Measurements from ENCODE around the gene SAXO2. TPM values are rescaled to one million over a fixed set of nuclear protein-coding genes. Genes with fewer than 3 reads are reported as not detected.
"Not testable (repeated sequence)": the region's sequence is repeated elsewhere in the genome, so short reads cannot be mapped to it uniquely, and the experiment has no call there.

The SAXO2 gene
- total RNA-seq, 1 donor from 2014 or later: 0.52 TPM

DNA sequence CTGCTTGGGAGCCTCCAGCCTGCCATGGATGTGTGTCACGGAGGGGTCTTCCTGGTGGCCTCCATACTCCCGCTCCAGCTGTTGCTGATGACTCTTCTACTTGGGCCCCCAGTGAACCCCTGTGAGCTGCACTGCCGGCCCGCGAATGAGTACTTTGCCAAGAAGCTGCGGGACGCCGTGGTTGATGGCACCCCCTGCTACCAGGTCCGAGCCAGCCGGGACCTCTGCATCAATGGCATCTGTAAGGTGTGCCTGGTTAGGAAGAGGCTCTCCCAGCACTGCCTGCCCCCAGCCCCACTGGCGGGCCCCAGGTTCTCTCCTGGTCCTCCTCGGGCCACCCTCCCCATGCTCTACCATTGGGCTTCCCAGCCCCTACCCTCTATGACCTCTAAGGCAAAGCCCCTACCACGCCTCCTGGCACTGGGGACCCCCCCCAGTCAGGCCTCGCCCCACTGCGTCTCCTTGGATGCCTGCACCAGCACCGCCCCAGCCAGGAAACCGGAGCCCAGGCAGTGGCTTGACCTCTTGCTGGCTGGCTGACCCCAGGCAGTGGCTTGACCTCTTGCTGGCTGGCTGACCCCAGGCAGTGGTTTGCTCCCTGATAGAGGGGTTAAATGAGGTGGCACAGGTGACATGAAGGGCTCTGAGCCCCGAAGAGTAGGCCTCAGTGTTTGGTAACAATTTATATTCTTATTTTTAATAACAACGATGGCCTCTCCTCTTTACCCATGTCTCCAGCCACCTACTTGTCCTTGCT is 57.1 kb downstream of the SAXO2 start:
- H3K27ac ChIP-seq (ENCODE audit: low read depth, low read length); H3K27me3 ChIP-seq (ENCODE audit: control insufficient read depth in 3 of 3, insufficient read depth in 3 of 3, low read length in 3 of 3); H3K4me3 ChIP-seq (ENCODE audit: low read length in 3 of 3); H3K9me3 ChIP-seq (ENCODE audit: control insufficient read depth in 3 of 3, low read length in 3 of 3); H3K9ac ChIP-seq (ENCODE audit: low read depth in 1 of 3, low read length in 3 of 3); H3K4me1 ChIP-seq (ENCODE audit: control insufficient read depth in 3 of 3, insufficient read depth in 3 of 3, low read length in 3 of 3); H3K36me3 ChIP-seq (ENCODE audit: control insufficient read depth in 3 of 3, insufficient read depth in 3 of 3, low read length in 3 of 3): not testable (repeated sequence)

DNA sequence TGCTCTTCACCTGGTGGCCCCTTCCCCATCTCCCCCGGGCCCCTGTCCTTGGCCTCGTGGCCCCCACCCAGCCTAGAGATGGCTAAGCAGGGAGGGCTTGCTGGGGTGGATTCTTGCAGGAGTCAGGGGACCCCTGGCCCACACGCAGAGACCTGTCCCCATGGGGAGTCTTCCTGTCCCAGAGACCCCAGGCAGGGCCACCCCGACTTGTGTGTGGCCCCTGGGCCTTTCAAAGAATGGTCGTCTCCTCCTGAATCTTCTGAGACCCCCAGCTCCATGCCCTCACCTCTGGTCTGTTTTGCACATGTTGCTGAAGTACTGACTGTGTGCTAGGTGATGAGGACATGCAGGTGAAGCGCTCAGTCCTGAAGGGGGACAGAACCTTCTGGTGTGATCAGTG is 58.2 kb downstream of the SAXO2 start:
- not testable (repeated sequence) for H3K9ac ChIP-seq (ENCODE audit: low read depth in 1 of 3, low read length in 3 of 3); H3K9me3 ChIP-seq (ENCODE audit: control insufficient read depth in 3 of 3, low read length in 3 of 3); H3K27ac ChIP-seq (ENCODE audit: low read depth, low read length); H3K4me1 ChIP-seq (ENCODE audit: control insufficient read depth in 3 of 3, insufficient read depth in 3 of 3, low read length in 3 of 3); H3K4me3 ChIP-seq (ENCODE audit: low read length in 3 of 3); H3K36me3 ChIP-seq (ENCODE audit: control insufficient read depth in 3 of 3, insufficient read depth in 3 of 3, low read length in 3 of 3); H3K27me3 ChIP-seq (ENCODE audit: control insufficient read depth in 3 of 3, insufficient read depth in 3 of 3, low read length in 3 of 3)

DNA sequence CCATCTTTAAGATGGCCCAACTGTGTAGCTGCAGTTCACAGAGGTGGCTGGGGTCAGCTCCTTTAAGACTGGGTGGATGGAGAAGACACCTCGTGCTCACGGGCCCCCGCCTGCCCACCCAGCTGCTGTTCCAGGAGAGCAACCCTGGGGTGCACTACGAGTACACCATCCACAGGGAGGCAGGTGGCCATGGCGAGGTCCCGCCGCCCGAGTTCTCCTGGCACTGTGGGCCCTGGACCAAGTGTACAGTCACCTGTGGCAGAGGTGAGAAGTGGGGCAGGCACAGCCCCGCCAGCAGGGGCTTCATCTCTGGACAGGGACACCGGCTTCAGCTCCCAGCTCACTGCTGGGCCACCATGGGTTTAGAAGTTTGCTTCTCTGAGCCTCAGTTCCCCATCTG is 59.9 kb downstream of the SAXO2 start:
- not testable (repeated sequence) for H3K27me3 ChIP-seq (ENCODE audit: control insufficient read depth in 3 of 3, insufficient read depth in 3 of 3, low read length in 3 of 3); H3K9me3 ChIP-seq (ENCODE audit: control insufficient read depth in 3 of 3, low read length in 3 of 3); H3K36me3 ChIP-seq (ENCODE audit: control insufficient read depth in 3 of 3, insufficient read depth in 3 of 3, low read length in 3 of 3); H3K9ac ChIP-seq (ENCODE audit: low read depth in 1 of 3, low read length in 3 of 3); H3K4me3 ChIP-seq (ENCODE audit: low read length in 3 of 3); H3K4me1 ChIP-seq (ENCODE audit: control insufficient read depth in 3 of 3, insufficient read depth in 3 of 3, low read length in 3 of 3); H3K27ac ChIP-seq (ENCODE audit: low read depth, low read length)

- not testable (repeated sequence) for H3K9me3 ChIP-seq (ENCODE audit: control insufficient read depth in 3 of 3, low read length in 3 of 3); H3K27ac ChIP-seq (ENCODE audit: low read depth, low read length); H3K9ac ChIP-seq (ENCODE audit: low read depth in 1 of 3, low read length in 3 of 3); H3K4me1 ChIP-seq (ENCODE audit: control insufficient read depth in 3 of 3, insufficient read depth in 3 of 3, low read length in 3 of 3); H3K27me3 ChIP-seq (ENCODE audit: control insufficient read depth in 3 of 3, insufficient read depth in 3 of 3, low read length in 3 of 3); H3K4me3 ChIP-seq (ENCODE audit: low read length in 3 of 3); H3K36me3 ChIP-seq (ENCODE audit: control insufficient read depth in 3 of 3, insufficient read depth in 3 of 3, low read length in 3 of 3)
These were observed 62.2 kb downstream of the SAXO2 start for GRCh38 chr15:82324831-82325230.

DNA sequence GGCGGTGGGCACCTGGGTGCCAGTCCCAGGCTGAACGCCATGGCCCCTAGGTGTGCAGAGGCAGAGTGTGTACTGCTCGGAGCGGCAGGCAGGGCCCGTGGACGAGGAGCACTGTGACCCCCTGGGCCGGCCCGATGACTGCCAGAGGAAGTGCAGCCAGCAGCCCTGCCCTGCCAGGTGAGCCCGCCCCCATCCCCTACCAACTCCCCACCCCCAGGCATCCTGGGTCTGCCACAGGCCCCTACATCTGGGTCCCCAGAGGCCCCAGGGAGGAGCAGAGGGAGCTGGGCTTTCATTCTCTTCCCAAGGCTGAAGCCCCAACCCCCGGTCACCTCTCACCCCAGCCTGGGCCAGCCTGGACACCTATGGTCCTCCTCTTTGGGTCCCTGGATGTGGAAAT is 63.0 kb downstream of the SAXO2 start:
- H3K27ac ChIP-seq (ENCODE audit: low read depth, low read length); H3K9me3 ChIP-seq (ENCODE audit: control insufficient read depth in 3 of 3, low read length in 3 of 3); H3K9ac ChIP-seq (ENCODE audit: low read depth in 1 of 3, low read length in 3 of 3); H3K36me3 ChIP-seq (ENCODE audit: control insufficient read depth in 3 of 3, insufficient read depth in 3 of 3, low read length in 3 of 3); H3K4me1 ChIP-seq (ENCODE audit: control insufficient read depth in 3 of 3, insufficient read depth in 3 of 3, low read length in 3 of 3); H3K27me3 ChIP-seq (ENCODE audit: control insufficient read depth in 3 of 3, insufficient read depth in 3 of 3, low read length in 3 of 3); H3K4me3 ChIP-seq (ENCODE audit: low read length in 3 of 3): not testable (repeated sequence)

DNA sequence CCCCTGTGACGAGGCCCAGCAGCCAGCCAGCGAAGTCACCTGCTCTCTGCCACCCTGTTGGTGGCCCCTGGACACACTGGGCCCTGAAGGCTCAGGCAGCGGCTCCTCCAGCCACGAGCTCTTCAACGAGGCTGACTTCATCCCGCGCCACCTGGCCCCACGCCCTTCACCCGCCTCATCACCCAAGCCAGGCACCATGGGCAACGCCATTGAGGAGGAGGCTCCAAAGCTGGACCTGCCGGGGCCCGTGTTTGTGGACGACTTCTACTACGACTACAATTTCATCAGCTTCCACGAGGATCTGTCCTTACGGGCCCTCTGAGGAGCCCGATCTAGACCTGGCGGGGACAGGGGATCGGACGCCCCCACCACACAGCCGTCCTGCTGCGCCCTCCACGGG is 64.3 kb downstream of the SAXO2 start:
- not testable (repeated sequence) for H3K4me1 ChIP-seq (ENCODE audit: control insufficient read depth in 3 of 3, insufficient read depth in 3 of 3, low read length in 3 of 3); H3K27ac ChIP-seq (ENCODE audit: low read depth, low read length); H3K27me3 ChIP-seq (ENCODE audit: control insufficient read depth in 3 of 3, insufficient read depth in 3 of 3, low read length in 3 of 3); H3K4me3 ChIP-seq (ENCODE audit: low read length in 3 of 3); H3K9ac ChIP-seq (ENCODE audit: low read depth in 1 of 3, low read length in 3 of 3); H3K36me3 ChIP-seq (ENCODE audit: control insufficient read depth in 3 of 3, insufficient read depth in 3 of 3, low read length in 3 of 3); H3K9me3 ChIP-seq (ENCODE audit: control insufficient read depth in 3 of 3, low read length in 3 of 3)

- not testable (repeated sequence) for H3K9ac ChIP-seq (ENCODE audit: low read depth in 1 of 3, low read length in 3 of 3); H3K9me3 ChIP-seq (ENCODE audit: control insufficient read depth in 3 of 3, low read length in 3 of 3); H3K4me1 ChIP-seq (ENCODE audit: control insufficient read depth in 3 of 3, insufficient read depth in 3 of 3, low read length in 3 of 3); H3K36me3 ChIP-seq (ENCODE audit: control insufficient read depth in 3 of 3, insufficient read depth in 3 of 3, low read length in 3 of 3); H3K27ac ChIP-seq (ENCODE audit: low read depth, low read length); H3K27me3 ChIP-seq (ENCODE audit: control insufficient read depth in 3 of 3, insufficient read depth in 3 of 3, low read length in 3 of 3); H3K4me3 ChIP-seq (ENCODE audit: low read length in 3 of 3)
These were observed 64.8 kb downstream of the SAXO2 start for GRCh38 chr15:82327372-82327771.

DNA sequence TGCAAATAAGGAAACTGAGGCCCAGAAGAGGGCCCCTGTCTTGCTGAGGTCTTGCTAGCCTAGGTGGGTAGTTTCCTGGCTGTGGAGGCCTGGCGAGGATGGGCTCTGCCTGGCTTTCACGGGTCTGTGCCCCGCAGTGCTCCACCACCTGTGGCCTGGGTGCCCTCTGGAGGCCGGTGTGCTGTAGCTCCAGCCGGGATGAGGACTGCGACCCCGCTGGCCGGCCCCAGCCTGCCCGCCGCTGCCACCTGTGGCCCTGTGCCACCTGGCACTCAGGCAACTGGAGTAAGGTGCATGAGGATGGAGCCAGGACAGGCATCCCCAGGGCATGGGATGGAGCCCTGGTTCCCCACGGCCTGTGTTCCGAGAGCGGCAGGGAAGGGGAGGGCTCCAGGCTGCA is 66.4 kb downstream of the SAXO2 start:
- not testable (repeated sequence) for H3K4me3 ChIP-seq (ENCODE audit: low read length in 3 of 3); H3K27ac ChIP-seq (ENCODE audit: low read depth, low read length); H3K9me3 ChIP-seq (ENCODE audit: control insufficient read depth in 3 of 3, low read length in 3 of 3); H3K36me3 ChIP-seq (ENCODE audit: control insufficient read depth in 3 of 3, insufficient read depth in 3 of 3, low read length in 3 of 3); H3K9ac ChIP-seq (ENCODE audit: low read depth in 1 of 3, low read length in 3 of 3); H3K27me3 ChIP-seq (ENCODE audit: control insufficient read depth in 3 of 3, insufficient read depth in 3 of 3, low read length in 3 of 3); H3K4me1 ChIP-seq (ENCODE audit: control insufficient read depth in 3 of 3, insufficient read depth in 3 of 3, low read length in 3 of 3)

GRCh38 chr15:82330921-82331320 is 68.3 kb downstream of the SAXO2 start:
- not testable (repeated sequence) for H3K9ac ChIP-seq (ENCODE audit: low read depth in 1 of 3, low read length in 3 of 3); H3K4me3 ChIP-seq (ENCODE audit: low read length in 3 of 3); H3K36me3 ChIP-seq (ENCODE audit: control insufficient read depth in 3 of 3, insufficient read depth in 3 of 3, low read length in 3 of 3); H3K27me3 ChIP-seq (ENCODE audit: control insufficient read depth in 3 of 3, insufficient read depth in 3 of 3, low read length in 3 of 3); H3K27ac ChIP-seq (ENCODE audit: low read depth, low read length); H3K9me3 ChIP-seq (ENCODE audit: control insufficient read depth in 3 of 3, low read length in 3 of 3); H3K4me1 ChIP-seq (ENCODE audit: control insufficient read depth in 3 of 3, insufficient read depth in 3 of 3, low read length in 3 of 3)

- not testable (repeated sequence) for H3K27me3 ChIP-seq (ENCODE audit: control insufficient read depth in 3 of 3, insufficient read depth in 3 of 3, low read length in 3 of 3); H3K36me3 ChIP-seq (ENCODE audit: control insufficient read depth in 3 of 3, insufficient read depth in 3 of 3, low read length in 3 of 3); H3K27ac ChIP-seq (ENCODE audit: low read depth, low read length); H3K4me3 ChIP-seq (ENCODE audit: low read length in 3 of 3); H3K4me1 ChIP-seq (ENCODE audit: control insufficient read depth in 3 of 3, insufficient read depth in 3 of 3, low read length in 3 of 3); H3K9ac ChIP-seq (ENCODE audit: low read depth in 1 of 3, low read length in 3 of 3); H3K9me3 ChIP-seq (ENCODE audit: control insufficient read depth in 3 of 3, low read length in 3 of 3)
These were observed 69.1 kb downstream of the SAXO2 start for GRCh38 chr15:82331576-82332304.

Data from skeletal muscle tissue (tissue), 4 donors.